ENCODE data around the gene SQOR.

SQOR gene

DNA sequence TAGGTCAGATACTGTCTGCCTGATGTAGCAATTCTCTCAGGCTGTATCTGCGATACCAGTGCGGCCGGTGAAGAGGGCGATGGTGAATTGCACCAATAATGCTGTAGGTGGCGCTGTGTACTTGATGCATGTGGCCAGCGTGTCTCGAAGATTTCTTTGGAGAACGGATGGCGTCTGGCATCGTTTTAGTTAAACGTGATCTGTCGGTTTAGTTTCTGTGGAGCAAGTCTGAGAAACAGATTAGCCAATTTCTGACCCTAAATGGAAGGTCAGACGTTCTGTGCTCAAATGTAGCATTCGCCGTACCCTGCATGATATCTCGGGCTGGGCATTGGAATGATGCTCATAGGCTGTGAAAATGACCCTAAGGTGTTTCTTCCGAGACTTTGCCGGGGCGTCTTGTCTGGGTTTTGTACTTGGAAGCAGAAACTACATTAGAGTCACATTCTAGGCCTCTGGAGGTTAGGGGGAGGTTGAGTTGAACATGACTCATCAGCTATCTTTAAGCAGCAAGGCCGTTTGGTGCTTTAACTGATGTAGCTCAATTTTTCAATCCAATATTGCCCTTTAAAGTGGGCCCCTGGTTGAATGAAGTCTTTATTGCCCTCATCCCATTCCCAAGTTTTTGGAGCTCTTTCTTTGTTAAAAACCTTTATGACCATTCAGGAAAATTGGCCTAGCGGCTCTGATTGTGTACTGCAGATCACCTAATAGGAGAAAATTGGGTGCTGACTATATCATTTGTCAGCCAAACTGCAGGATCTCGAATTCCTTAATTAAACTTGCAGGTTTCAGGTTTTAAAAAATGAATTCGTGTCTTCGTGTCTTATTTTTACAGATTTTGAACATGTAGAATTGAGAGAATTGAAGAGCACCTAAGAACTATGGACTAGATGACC is 80.0 kb downstream of the SQOR start:
- peak; percentile 22 for DNase-seq

DNA sequence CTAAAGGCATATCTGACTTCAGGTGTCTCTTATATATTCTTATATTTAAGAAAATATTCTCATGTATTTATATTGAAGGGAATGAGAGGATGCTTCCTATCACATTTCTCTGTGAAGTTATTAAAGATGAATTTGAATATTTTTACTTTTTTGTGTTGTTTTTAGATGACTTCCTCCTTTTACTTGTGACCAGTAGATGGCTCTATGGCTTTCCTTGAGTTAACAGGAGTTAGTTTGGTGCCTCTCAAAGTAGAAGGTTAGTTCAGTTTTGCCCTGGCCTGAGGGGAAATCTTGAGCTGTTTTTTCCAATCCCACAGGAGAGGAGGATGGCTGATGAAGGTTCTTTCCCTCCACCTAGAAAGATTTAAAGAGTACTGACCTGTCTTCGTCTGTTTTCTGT is 80.7 kb downstream of the SQOR start:
- no peak for DNase-seq

DNA sequence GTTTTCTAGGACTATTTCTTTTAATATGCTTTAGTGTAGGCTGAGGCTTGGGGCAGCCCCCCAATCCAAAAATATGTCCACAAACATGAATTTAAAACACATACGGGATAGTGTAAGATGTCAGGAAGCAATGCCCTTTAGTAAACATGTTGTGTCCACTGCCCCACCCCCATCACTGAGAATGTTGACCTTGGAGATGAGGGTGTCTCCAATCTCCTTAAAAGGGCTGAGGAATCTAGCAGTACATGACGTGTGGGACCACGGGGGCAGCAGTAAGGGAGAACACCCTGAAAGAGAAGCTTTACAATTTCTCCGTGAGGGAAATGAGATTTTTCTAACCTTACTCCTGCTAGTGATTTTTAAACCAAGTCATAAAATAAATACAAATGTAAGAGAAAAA is 84.7 kb downstream of the SQOR start:
- no peak for DNase-seq

DNA sequence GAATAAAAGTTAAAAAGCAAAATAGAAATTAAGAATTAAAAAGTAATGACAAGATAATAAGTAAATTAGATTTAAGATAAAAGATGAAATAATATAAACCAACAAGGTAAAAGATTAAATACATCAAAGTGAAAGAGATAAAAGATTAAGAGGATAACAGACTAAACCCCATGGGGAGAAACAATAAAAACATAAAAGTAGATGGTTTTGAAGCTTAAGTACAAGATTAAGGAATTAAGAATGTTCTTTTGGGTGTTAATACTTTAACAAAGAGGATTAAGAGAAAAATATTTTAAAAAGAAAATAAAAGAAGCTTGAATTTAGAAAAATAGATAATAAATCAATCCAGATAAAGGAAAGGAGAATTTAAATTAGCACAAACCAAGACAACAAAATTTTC is 85.4 kb downstream of the SQOR start:
- no peak for DNase-seq

DNA sequence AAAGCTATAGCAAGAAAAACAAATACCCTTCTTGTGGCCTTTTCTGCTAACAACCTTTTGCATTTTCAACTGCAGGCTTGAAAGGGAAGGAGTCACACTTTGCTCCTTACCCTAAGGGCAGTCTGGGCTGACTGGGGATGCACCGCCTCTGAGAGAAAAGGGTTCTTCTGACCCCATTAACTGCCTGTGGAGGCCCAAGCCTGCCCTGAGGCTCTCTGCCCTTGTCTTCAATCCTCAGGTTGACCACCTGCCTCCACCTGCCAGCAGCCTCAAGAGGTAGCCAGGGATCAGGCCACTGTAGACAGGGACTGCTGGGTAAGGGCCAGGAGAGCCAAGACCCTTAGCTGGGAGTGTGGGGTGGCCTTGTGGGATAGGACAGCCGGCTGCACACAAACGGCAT is 93.8 kb downstream of the SQOR start:
- no peak for DNase-seq

DNA sequence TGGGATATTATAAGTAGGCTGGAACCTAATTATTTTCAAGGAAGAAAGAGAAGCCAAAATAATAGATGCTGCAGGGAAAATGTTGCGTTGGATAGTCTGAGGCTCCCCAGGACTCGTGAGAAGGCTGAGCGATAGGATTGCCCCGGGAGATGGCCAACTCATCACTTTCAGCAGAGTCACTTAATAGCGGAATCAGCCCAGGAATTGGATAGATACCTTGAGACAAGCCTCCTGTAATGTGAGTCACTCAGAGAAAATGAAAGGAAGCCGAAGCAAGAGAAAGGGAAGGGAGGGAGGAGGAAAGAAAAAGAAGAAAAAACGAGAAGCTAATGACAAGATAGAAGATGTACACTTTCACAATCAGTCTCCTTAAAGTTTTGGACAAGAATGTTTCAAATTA is 94.3 kb downstream of the SQOR start:
- DNase-seq, result no peak

DNA sequence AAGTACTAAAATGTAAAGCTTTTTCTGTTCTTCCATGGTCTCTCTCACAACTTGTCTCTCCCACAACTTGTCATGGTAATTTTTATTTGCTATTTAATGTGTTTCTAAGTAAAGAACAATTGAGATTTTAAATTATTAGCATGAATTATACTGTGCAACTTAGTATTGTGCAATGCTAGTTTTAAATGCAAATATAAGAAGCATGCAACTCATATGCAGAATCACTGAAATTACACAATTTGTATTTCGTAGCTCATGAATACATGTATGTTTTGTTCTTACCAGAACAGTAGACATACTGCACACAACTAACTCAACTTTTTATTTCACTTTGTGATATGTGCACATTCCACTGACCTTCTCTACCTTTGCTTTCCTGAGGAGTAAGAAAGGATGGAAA is 96.5 kb downstream of the SQOR start:
- DNase-seq, result no peak

DNA sequence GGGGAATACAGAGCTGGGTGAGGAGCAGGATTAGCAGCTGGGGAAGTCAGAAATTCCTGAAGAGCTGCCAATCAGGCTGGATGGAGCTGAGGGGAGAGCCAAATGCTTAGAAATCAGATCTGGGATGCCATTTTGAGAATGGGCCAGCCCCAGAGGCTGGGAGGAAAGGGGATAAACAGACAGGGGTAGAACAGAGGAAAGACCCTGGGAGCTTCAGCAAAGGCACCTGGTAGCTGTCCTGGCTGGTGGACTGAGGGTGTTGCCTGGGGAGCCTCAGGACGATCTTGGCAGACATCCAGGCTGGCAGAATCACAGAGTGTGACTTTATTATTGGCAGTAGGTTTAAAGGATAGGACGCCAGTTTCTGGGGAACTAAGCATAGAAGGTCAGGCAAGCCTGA is 97.8 kb downstream of the SQOR start:
- DNase-seq, result no peak

DNA sequence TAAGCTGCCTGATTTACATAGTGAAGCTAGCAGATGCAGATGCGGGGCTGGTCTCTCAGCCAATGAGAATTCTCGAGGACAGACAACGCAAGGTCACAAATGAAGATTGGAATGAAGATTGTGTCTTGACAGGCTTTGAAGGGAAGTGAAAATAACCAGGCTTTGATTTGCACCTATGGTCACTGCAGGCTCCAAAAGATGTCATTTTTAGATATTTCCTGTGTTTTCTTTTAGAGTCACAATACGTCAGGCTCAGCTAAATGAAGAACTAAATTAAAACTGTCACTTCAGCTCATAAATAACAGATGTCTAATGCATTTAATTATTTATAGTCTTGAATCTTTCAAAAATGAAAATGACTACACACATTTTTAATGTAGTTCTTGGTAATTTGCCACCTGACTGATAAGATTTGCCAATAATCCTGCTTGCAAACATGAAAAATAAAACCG is 99.5 kb downstream of the SQOR start:
- DNase-seq, result no peak
